ENCODE data around the gene TAOK3. TPM values are rescaled to one million over a fixed set of nuclear protein-coding genes. Genes with fewer than 3 reads are reported as not detected.

The TAOK3 gene
- total RNA-seq, 1 donor = 27.8 TPM

- no peak for DNase-seq (ENCODE audit: low read depth)
- no peak overlapping the region for H3K4me3 ChIP-seq (ENCODE audit: low read depth, low read length)
- no peak for TF ChIP-seq CTCF (IDR thresholded peaks at IDR 0.05; ENCODE audit: insufficient read depth, low read length)
Measured at GRCh38 chr12:118359541-118359915, 13.2 kb downstream of the TAOK3 start.

GRCh38 chr12:118358612-118359540, 13.8 kb downstream of the TAOK3 start:
- no peak for TF ChIP-seq CTCF (IDR thresholded peaks at IDR 0.05; ENCODE audit: insufficient read depth, low read length)
- H3K4me3 ChIP-seq (ENCODE audit: low read depth, low read length) = no peak overlapping the region
- DNase-seq (ENCODE audit: low read depth) = no peak

- DNase-seq (ENCODE audit: low read depth) = no peak
- H3K4me3 ChIP-seq (ENCODE audit: low read depth, low read length) = no peak overlapping the region
- TF ChIP-seq CTCF (IDR thresholded peaks at IDR 0.05; ENCODE audit: insufficient read depth, low read length) = no peak
Measured at GRCh38 chr12:118358008-118358359, 14.7 kb downstream of the TAOK3 start.

DNA sequence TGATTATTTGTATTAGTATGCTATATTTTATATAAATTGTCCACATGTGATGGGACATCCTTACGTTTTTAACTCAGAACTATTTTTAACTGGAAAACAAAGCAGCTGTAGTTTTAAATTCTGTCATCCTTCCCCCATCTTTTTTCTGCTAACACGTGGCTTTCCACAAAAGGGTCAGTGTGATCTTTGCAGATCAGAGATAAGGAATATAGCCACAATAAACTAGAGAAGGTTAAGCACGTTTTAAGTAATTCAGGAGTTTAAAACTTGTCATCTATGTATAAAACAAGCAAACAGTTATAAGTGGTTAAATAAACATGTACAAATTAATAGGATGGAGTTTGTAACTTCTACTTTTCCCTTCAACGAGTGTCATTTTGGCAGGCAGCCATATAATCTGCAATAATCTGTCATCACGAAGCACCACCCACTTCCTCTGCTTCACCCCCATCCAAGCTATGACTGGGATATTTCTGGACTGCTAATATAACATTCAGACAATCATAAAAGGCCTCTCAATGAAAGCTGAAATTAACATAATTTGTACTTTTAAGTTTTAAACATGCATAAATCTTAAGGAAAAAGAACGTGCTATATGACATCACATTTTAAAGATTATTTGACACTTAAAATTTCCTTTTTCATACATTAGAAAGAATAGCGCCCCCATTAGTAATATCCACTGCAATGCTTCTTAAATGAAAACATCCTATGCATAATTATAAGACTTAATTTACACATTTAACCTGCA, 15.3 kb downstream of the TAOK3 start:
- peak; percentile 74 for DNase-seq (ENCODE audit: low read depth)
- H3K4me3 ChIP-seq (ENCODE audit: low read depth, low read length) = no peak overlapping the region
- no peak for TF ChIP-seq CTCF (IDR thresholded peaks at IDR 0.05; ENCODE audit: insufficient read depth, low read length)

GRCh38 chr12:118356809-118357256, 15.9 kb downstream of the TAOK3 start:
- no peak for TF ChIP-seq CTCF (IDR thresholded peaks at IDR 0.05; ENCODE audit: insufficient read depth, low read length)
- peak; percentile 79 for DNase-seq (ENCODE audit: low read depth)
- H3K4me3 ChIP-seq (ENCODE audit: low read depth, low read length) = no peak overlapping the region

DNA sequence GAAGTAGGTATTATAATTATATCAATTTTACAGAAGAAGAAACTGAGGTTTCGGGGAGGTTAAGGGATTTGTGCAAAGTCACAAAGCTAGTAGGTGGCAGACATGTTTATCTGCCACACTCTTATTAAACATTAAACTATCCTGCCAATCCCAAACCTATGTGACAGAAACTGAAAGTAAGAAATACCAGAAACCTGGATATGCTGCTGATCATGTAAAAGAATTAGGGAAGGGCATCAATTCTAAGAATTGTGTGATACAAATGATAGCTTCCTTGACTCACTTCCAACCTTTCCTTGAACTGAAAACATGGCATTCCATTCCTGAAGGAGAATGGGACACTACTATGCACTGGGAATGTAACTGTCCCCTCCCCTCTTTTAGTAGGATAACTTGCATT, 16.9 kb downstream of the TAOK3 start:
- DNase-seq (ENCODE audit: low read depth) = no peak
- H3K4me3 ChIP-seq (ENCODE audit: low read depth, low read length) = no peak overlapping the region
- no peak for TF ChIP-seq CTCF (IDR thresholded peaks at IDR 0.05; ENCODE audit: insufficient read depth, low read length)

Measured in fibroblast of the aortic adventitia (primary cell).